BLaER1 treated with 17β-estradiol and CSF1 and Interleukin-3, amounts not matched to agents 10 nM and 100 nM (cell line): ENCODE results near the gene NUAK1.

Experiments used
- H3K27ac ChIP-seq, 11 experiments: shearing (Covaris generic); formaldehyde crosslinking; 2 replicates each; pipeline ENCODE4 v1.8.1; 2022
- H3K27me3 ChIP-seq, 11 experiments: shearing (Covaris generic); formaldehyde crosslinking; 2 replicates each; pipeline ENCODE4 v1.8.1; 2022
- H3K36me3 ChIP-seq, 11 experiments: shearing (Covaris generic); formaldehyde crosslinking; 2 replicates each; pipeline ENCODE4 v1.8.1; 2022
- H3K4me1 ChIP-seq, 10 experiments: shearing (Covaris generic); formaldehyde crosslinking; 2 replicates each; pipeline ENCODE4 v1.8.1; 2022
- H3K4me2 ChIP-seq, 11 experiments: shearing (Covaris generic); formaldehyde crosslinking; 2 replicates each; pipeline ENCODE4 v1.8.1; 2022
- H3K4me3 ChIP-seq, 10 experiments: shearing (Covaris generic); formaldehyde crosslinking; 2 replicates each; pipeline ENCODE4 v1.8.1; 2022
- H3K9ac ChIP-seq, 11 experiments: shearing (Covaris generic); formaldehyde crosslinking; 2 replicates each; pipeline ENCODE4 v1.8.1; 2022
- H3K9me3 ChIP-seq, 11 experiments: shearing (Covaris generic); formaldehyde crosslinking; replicated peaks in 1 of 11; 2 replicates each; pipeline ENCODE4 v1.8.1; 2022
- H4K20me1 ChIP-seq, 11 experiments: shearing (Covaris generic); formaldehyde crosslinking; 2 replicates each; pipeline ENCODE4 v1.8.1; 2022
- Cebpa-rat ChIP-seq, 11 experiments: shearing (Covaris generic); IDR thresholded peaks; 2 replicates each; pipeline ENCODE4 v1.8.1; 2022

The NUAK1 gene

DNA sequence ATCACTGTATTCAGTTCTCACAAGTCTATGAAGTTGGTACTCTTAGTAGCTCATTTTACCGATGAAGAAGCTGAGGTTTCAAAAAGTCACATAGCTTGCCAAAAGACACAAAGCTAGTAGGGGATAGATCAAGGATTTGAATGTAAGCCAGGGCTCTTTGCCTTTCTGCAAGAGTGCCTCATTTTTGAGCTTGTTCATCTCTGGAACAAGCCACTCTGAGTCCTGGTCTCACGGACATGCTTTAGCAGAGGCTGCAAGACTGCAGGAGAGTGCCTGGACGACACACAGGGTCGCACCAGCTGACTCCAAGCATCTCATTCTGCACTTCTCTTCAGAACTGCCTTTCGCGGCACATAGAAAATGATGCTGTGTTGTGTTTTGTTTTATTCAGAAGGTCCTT is 3.7 kb downstream of the NUAK1 start:
- H3K4me1 ChIP-seq = peaks cover 19 to 42% (median 31%) of the 10 kb centered on the region in 10 experiments
- no peak overlapping the region for H3K9ac ChIP-seq
- no peaks in the 10 kb centered on the region for H3K9me3 ChIP-seq
- H4K20me1 ChIP-seq = peaks cover 0 to 11% (median 0%) of the 10 kb centered on the region in 11 experiments; a peak in 1 of 22 replicates
- H3K4me3 ChIP-seq = no peak overlapping the region
- TF ChIP-seq Cebpa-rat (IDR thresholded peaks at IDR 0.05) = no peak
- H3K4me2 ChIP-seq = peak overlapping the region in 8 of 11 experiments; percentile 23 to 71 (median 64); a peak in 11 of 22 replicates
- no peaks in the 10 kb centered on the region for H3K36me3 ChIP-seq
- H3K27ac ChIP-seq = no peak overlapping the region
- H3K27me3 ChIP-seq = peaks cover 18 to 45% (median 30%) of the 10 kb centered on the region in 11 experiments

DNA sequence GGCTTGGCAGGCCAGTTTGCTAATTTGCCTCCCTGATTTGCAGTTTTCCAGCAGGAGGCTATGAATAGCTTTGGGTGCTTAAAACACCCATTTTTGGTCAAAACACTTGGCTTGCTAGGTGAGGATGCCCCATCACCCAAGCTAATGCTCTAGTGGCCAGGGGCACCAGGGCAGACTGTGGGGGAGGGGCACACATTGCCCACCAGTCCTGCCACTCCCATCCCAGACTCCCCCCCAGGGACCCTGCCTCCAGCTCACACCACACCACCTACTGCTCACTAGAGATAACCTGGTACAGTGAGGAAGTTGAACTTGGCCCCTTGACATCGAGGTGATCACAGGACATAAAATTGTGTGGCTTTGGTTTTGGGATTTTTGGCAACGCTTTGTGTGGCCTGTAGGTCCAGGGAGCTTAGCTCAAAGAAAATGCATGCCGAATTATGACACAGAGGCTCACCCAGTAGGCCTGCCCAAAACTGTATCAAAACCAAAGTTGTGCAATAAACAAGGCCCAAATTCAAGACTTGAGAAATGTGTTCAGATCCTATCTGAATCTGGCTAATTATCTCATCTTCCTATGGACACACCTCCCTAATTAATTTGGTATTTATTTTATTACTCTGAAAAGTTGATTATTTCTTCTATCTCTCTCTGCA is 4.3 kb downstream of the NUAK1 start:
- Histone ChIP-seq H3K27ac (no peak overlapping the region), H3K27me3 (peaks cover 18 to 40% (median 28%) of the 10 kb centered on the region in 11 experiments), H3K4me2 (peak overlapping the region in 2 of 11 experiments; percentile 4; a peak in 1 of 22 replicates), H4K20me1 (peaks cover 0 to 11% (median 0%) of the 10 kb centered on the region in 11 experiments; a peak in 1 of 22 replicates), H3K9me3 (no peaks in the 10 kb centered on the region), H3K4me3 (no peak overlapping the region), H3K4me1 (peaks cover 14 to 35% (median 24%) of the 10 kb centered on the region in 10 experiments), H3K36me3 (no peaks in the 10 kb centered on the region), H3K9ac (no peak overlapping the region)
- peak in 2 of 11 experiments; percentile 9 to 60; a peak in 2 of 22 replicates for TF ChIP-seq Cebpa-rat (IDR thresholded peaks at IDR 0.05)

DNA sequence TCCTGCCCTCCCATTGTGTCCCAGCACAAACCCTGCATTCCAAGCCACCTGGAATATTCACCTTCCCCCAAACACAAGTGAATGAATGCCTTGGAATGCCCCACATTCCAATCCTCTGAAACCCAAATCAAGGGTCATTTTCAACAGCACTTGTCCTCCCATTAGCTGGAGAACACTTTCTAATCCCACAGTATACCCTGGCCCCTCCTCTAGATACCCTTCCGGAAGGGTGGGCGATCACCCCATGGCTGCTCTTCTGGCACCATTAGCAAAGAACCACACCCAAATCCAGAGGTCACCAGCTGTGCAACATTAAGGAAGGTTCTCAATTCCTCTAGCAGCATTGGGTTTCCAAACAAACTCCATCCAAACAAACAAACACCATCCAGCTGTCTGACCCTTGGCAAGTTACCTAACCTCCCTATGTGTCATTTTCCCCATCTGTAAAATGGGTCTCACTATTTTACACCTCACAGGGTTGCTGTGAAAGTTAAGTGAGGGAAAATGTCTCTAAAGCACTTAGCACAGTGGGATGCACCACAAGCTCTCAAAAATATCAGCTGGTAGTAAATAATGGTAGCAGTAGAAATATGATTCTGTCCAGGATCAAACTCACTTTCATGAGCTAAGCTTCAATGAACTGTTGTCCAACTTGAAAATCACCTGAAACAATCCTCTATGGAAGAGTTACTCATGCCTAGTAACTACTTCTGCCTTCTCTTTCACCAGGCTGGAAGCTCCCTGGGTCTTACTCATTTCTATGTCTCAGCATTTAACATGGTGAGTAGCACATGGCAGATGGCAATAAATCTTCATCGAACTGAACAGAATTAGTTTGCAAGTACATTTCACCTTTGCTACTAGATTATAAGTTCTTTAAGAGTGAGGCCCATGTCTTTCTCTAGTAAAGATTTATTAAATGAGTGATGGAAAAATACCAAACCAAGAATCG is 5.3 kb downstream of the NUAK1 start:
- H4K20me1 ChIP-seq = peaks cover 0 to 11% (median 0%) of the 10 kb centered on the region in 11 experiments; a peak in 1 of 22 replicates
- no peak overlapping the region for H3K4me3 ChIP-seq
- H3K9me3 ChIP-seq = no peaks in the 10 kb centered on the region
- H3K36me3 ChIP-seq = no peaks in the 10 kb centered on the region
- peaks cover 13 to 33% (median 23%) of the 10 kb centered on the region in 10 experiments for H3K4me1 ChIP-seq
- H3K27me3 ChIP-seq = peaks cover 15 to 31% (median 21%) of the 10 kb centered on the region in 11 experiments
- no peak for TF ChIP-seq Cebpa-rat (IDR thresholded peaks at IDR 0.05)
- no peak overlapping the region for H3K4me2 ChIP-seq
- H3K9ac ChIP-seq = no peak overlapping the region
- no peak overlapping the region for H3K27ac ChIP-seq

DNA sequence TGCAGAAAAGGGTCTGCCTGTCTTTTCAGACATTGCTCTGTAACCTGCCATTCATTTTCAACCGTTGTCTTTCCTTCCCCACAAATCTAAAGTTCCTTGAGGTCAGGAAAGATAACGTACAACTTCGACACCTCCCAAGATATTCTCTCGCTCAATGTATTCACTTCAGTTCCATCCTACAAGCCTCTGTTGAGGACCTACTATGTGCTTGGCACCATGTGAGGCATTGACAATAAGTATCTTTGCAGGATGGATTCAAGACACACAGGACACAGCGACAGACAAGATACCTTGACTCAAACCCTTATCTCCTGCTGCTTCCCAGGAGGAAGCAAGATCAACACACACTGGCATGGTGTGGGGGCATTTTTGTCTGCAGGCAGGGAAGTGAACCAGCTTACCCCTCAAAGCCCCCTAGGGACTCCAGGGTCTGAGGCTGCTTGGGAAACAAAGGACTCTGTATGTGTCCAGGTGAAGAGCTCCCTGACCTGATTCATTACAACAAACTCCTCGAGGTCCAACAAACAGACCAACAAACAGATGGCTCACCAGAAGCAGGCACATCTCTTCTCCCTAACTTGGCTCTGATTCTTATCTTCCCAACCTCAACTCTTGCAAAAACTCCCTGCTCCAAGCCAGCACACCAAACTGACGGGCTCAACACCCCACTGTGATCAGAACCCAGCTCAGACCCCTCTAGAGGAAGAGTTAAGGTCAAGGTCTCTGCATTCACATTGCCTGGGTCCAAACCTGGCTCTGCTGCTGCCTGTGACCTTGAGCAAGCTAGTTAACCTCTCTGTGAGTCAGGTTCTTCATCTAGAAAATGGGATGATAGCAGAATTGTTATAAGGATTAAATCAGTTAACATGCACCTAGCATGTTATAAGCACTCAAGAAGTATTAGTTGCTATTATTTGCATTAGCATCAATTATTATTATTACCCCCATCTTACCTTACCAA is 6.3 kb downstream of the NUAK1 start:
- no peak for TF ChIP-seq Cebpa-rat (IDR thresholded peaks at IDR 0.05)
- Histone ChIP-seq H4K20me1 (0 out of 22 replicates have a peak, but pooled peaks cover 0 to 6% (median 0%) of the 10 kb centered on the region in 11 experiments), H3K27me3 (peaks cover 5 to 22% (median 11%) of the 10 kb centered on the region in 11 experiments), H3K9me3 (no peaks in the 10 kb centered on the region), H3K4me2 (no peak overlapping the region), H3K9ac (no peak overlapping the region), H3K4me1 (peaks cover 12 to 26% (median 17%) of the 10 kb centered on the region in 10 experiments), H3K4me3 (no peak overlapping the region), H3K27ac (no peak overlapping the region), H3K36me3 (no peaks in the 10 kb centered on the region)

DNA sequence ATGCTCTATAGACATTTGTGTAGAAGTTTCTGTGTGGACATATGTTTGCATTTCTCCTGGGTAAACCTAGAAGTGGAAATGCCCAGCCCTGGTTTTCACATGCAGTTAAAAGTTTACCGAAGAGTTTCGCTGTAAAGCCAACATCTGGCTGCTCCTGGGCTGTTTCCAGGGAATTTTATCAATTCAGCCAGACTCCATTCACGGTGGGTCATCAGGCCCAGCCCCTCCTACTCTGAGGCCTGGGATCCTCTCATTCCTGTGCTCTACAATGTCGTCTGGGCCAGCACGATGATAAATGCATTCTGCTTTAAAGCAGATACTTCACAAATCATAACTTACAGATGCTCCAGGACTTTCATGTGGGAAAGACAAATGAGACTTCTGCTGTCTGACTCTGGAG is 7.1 kb downstream of the NUAK1 start:
- Histone ChIP-seq H3K4me2 (no peak overlapping the region), H4K20me1 (no peaks in the 10 kb centered on the region), H3K27ac (no peak overlapping the region), H3K9me3 (no peaks in the 10 kb centered on the region), H3K36me3 (no peaks in the 10 kb centered on the region), H3K27me3 (peaks cover 0 to 14% (median 4%) of the 10 kb centered on the region in 11 experiments; a peak in 14 of 22 replicates), H3K9ac (no peak overlapping the region), H3K4me1 (peaks cover 12 to 23% (median 17%) of the 10 kb centered on the region in 10 experiments), H3K4me3 (no peak overlapping the region)
- no peak for TF ChIP-seq Cebpa-rat (IDR thresholded peaks at IDR 0.05)

DNA sequence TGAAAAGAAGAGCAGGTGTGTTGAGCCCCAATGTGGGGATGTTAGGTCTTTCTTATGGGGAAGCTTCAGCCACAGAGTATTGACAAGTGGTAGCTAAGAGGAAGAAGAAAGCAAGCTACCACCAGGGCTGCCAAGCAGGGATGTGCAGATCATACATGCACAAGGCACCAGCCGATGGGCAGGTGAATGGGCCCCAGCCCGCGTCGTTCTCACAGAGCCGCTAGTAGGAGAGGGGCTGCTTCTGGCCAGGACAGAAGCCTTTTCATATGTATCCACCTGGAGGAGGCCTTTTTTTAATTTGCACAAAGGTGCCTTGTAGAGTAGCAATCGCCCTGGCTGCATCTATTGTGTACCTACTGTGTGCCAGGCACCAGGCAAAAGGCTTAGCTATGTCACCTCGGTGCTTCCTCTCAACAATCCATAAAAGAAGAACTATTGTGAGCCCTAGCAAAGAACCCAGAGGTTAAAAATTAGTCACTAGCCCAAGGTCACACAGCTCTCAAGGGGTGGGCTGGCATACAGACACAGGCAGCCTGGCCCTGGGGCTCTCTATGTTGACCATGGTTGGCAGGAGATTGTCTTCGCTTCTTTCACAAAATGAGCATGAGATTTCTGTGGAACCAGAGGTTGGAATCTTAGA is 8.2 kb downstream of the NUAK1 start:
- H3K4me2 ChIP-seq = no peak overlapping the region
- no peak for TF ChIP-seq Cebpa-rat (IDR thresholded peaks at IDR 0.05)
- H3K36me3 ChIP-seq = no peaks in the 10 kb centered on the region
- H3K27ac ChIP-seq = no peak overlapping the region
- H4K20me1 ChIP-seq = no peaks in the 10 kb centered on the region
- H3K9me3 ChIP-seq = no peaks in the 10 kb centered on the region
- peaks cover 0 to 8% (median 0%) of the 10 kb centered on the region in 11 experiments; a peak in 2 of 22 replicates for H3K27me3 ChIP-seq
- H3K4me3 ChIP-seq = no peak overlapping the region
- peaks cover 6 to 12% (median 6%) of the 10 kb centered on the region in 10 experiments for H3K4me1 ChIP-seq
- no peak overlapping the region for H3K9ac ChIP-seq

DNA sequence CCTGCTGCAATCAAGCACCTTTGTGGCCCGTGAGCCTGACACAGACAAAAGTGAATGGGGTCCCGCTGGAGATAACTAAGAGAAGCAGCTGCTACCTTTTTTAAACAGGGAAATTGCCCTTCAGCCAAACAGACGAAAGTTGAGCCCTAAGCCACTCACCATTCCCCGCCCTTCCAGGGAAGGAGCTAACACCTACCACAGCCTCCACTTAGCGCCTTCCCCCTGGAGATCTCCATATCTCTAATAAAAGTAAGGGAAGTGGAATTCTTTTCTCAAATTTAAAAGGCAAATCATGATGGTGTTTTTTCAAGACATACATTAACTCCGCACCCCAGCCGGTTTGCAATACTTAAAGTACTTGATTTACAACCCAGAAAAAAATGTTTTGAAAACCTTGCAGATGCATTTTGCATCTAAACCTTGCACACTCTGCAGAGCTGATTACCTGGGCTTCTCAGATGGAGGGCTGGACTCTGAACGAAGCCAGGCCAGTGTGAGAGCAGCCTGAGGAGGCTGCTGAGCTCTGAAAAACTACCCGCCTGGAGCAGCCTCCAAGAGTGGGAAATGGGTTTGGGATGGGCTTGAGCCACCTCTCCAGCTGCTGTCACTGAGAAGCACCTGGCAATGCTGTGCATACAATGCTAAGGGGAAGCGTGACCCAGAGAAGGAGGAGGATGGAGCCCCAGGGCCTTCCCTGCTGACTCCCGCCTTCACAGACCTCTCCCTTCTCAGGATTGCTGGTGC is 10.0 kb downstream of the NUAK1 start:
- Histone ChIP-seq H3K27ac (no peak overlapping the region), H3K4me1 (peaks cover 0 to 4% (median 0%) of the 10 kb centered on the region in 10 experiments; a peak in 1 of 20 replicates), H3K4me3 (no peak overlapping the region), H3K4me2 (no peak overlapping the region), H3K9ac (no peak overlapping the region), H3K36me3 (no peaks in the 10 kb centered on the region), H3K9me3 (no peaks in the 10 kb centered on the region), H3K27me3 (no peaks in the 10 kb centered on the region), H4K20me1 (no peaks in the 10 kb centered on the region)
- no peak for TF ChIP-seq Cebpa-rat (IDR thresholded peaks at IDR 0.05)
